Sigmoid colon (tissue), 4 donors: ENCODE measurements around the gene FARP2.

Experiments used
- CTCF ChIP-seq, 4 experiments: fragments of 450-650 bp in 3 of 4; fragments of 200-600 bp in 1 of 4; IDR thresholded peaks; one replicate each; pipeline ENCODE4 v1.5.1; 2016 to 2019; ENCODE audit warnings: antibody characterized with exemption in 4 of 4, mild to moderate bottlenecking in 3 of 4, moderate library complexity in 2 of 4
- EP300 ChIP-seq, 4 donors: sonication (generic); formaldehyde crosslinking; IDR thresholded peaks; one replicate each; pipeline ENCODE4 v1.6.1; 2017; ENCODE audit warnings: antibody characterized with exemption in 4 of 4
- POLR2A ChIP-seq, 2 donors: fragments of 450-650 bp; IDR thresholded peaks; one replicate each; pipeline ENCODE4 v1.6.1; 2016; ENCODE audit warnings: antibody characterized with exemption in 2 of 2, mild to moderate bottlenecking in 2 of 2, moderate library complexity in 2 of 2

GRCh38 chr2:241308832-241309500 is 47.1 kb upstream of the FARP2 start:
- TF ChIP-seq EP300 (IDR thresholded peaks at IDR 0.05): no peak
- TF ChIP-seq CTCF (IDR thresholded peaks at IDR 0.05): no peak
- no peak for TF ChIP-seq POLR2A (IDR thresholded peaks at IDR 0.05)
